GM12878 (cell line): Measurements from ENCODE around the gene SAMHD1. TPM values are rescaled to one million over a fixed set of nuclear protein-coding genes. Genes with fewer than 3 reads are reported as not detected.

Experiments
- JUND ChIP-seq: IDR thresholded peaks from 2 replicates; pipeline ENCODE4 v1.6.1; 2012; ENCODE audit warnings: low read depth, mild to moderate bottlenecking, low read length, improper control_type of control experiment, moderate library complexity
- SMAD1 ChIP-seq: fragments of 450-650 bp; IDR thresholded peaks from 2 replicates; pipeline ENCODE4 v1.6.1; 2018; ENCODE audit warnings: mild to moderate bottlenecking, low read depth; ENCODE audit not compliant: partially characterized antibody
- SREBF2 ChIP-seq: IDR thresholded peaks from 2 replicates; pipeline ENCODE4 v1.6.1; 2012; ENCODE audit warnings: mild to moderate bottlenecking, low read length
- TCF3 ChIP-seq: IDR thresholded peaks from 2 replicates; pipeline ENCODE4 v1.6.1; 2012; ENCODE audit warnings: low read depth, mild to moderate bottlenecking, low read length, borderline replicate concordance; ENCODE audit not compliant: insufficient read depth
- TCF7 ChIP-seq: IDR thresholded peaks from 2 replicates; pipeline ENCODE4 v1.6.1; 2014; ENCODE audit warnings: antibody characterized with exemption, borderline replicate concordance
- ZBED1 ChIP-seq: IDR thresholded peaks from 2 replicates; pipeline ENCODE4 v1.6.1; 2016; ENCODE audit warnings: borderline replicate concordance
- ZNF24 ChIP-seq: fragments of 450-650 bp; IDR thresholded peaks from 2 replicates; pipeline ENCODE4 v1.6.1; 2017; ENCODE audit warnings: antibody characterized with exemption, mild to moderate bottlenecking
- ZNF384 ChIP-seq: IDR thresholded peaks from 2 replicates; pipeline ENCODE4 v1.6.1; 2012; ENCODE audit warnings: low read depth, mild to moderate bottlenecking, low read length, improper control_type of control experiment, borderline replicate concordance
- ZSCAN29 ChIP-seq: fragments of 450-650 bp; IDR thresholded peaks from 2 replicates; pipeline ENCODE4 v1.6.1; 2017; ENCODE audit warnings: mild to moderate bottlenecking, moderate library complexity
- polyA plus RNA-seq, 11 experiments: library from polyadenylated mRNA; depleted of rRNA in 4 of 11; unstranded in 6 of 11; stranded (reverse) in 5 of 11; fragments of >200 nt; fragmentation: Nextera tagmentation in 4 of 11; fragmentation: Illumina TruSeq in 1 of 11; extraction: Ambion mirVana in 4 of 11; extraction: Trizol in 1 of 11; gene quantifications; 1 replicate in 1 of 11; 2 replicates in 10 of 11; pipeline versions ENCODE4 v1.2.1 to v1.2.3, GENCODE V29; 2011 to 2016; ENCODE audit warnings: inconsistent platforms in 2 of 11, missing spikeins in 2 of 11, low read depth in 1 of 11
- total RNA-seq, 4 experiments: library from RNA; depleted of rRNA in 3 of 4; stranded (reverse); fragments of >200 nt in 3 of 4; fragmentation: Illumina TruSeq in 1 of 4; extraction: Trizol in 1 of 4; gene quantifications; 2 replicates each; pipeline versions ENCODE4 v1.2.1 to v1.2.3, GENCODE V29; 2013 to 2021
- TF ChIP-seq, protein P1 (sequence below): fragments of 450-650 bp; formaldehyde crosslinking; IDR thresholded peaks from 2 replicates; pipeline ENCODE4 v1.4.0; 2022; ENCODE audit warnings: mild to moderate bottlenecking, moderate library complexity
- TF ChIP-seq, protein P2 (sequence below): fragments of 450-650 bp; IDR thresholded peaks from 2 replicates; pipeline ENCODE4 v1.6.1; 2017; ENCODE audit warnings: low read depth, mild to moderate bottlenecking, moderate library complexity
- TF ChIP-seq, protein P3 (sequence below): fragments of 450-650 bp; IDR thresholded peaks from 2 replicates; pipeline ENCODE4 v1.6.1; 2018; ENCODE audit warnings: borderline replicate concordance, mild to moderate bottlenecking; ENCODE audit not compliant: partially characterized antibody

SAMHD1 gene
- total and polyA plus RNA-seq, 10 of the 15 experiments (the other 5 are each of a cell fraction or from before 2014, with no cell fraction given) = 20.5 to 47.9 (median 38.8) TPM

GRCh38 chr20:36847009-36847709 lies 104.3 kb downstream of the SAMHD1 start (continued):
- TF ChIP-seq, protein P1, sequence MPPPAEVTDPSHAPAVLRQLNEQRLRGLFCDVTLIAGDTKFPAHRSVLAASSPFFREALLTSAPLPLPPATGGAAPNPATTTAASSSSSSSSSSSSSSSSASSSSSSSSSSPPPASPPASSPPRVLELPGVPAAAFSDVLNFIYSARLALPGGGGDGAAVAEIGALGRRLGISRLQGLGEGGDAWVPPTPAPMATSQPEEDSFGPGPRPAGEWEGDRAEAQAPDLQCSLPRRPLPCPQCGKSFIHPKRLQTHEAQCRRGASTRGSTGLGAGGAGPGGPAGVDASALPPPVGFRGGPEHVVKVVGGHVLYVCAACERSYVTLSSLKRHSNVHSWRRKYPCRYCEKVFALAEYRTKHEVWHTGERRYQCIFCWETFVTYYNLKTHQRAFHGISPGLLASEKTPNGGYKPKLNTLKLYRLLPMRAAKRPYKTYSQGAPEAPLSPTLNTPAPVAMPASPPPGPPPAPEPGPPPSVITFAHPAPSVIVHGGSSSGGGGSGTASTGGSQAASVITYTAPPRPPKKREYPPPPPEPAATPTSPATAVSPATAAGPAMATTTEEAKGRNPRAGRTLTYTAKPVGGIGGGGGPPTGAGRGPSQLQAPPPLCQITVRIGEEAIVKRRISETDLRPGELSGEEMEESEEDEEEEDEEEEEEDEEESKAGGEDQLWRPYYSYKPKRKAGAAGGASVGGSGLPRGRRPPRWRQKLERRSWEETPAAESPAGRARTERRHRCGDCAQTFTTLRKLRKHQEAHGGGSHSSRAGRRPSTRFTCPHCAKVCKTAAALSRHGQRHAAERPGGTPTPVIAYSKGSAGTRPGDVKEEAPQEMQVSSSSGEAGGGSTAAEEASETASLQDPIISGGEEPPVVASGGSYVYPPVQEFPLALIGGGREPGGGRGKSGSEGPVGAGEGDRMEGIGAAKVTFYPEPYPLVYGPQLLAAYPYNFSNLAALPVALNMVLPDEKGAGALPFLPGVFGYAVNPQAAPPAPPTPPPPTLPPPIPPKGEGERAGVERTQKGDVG (CRISPR knock-in tag) = no peak
- TF ChIP-seq, protein P2, sequence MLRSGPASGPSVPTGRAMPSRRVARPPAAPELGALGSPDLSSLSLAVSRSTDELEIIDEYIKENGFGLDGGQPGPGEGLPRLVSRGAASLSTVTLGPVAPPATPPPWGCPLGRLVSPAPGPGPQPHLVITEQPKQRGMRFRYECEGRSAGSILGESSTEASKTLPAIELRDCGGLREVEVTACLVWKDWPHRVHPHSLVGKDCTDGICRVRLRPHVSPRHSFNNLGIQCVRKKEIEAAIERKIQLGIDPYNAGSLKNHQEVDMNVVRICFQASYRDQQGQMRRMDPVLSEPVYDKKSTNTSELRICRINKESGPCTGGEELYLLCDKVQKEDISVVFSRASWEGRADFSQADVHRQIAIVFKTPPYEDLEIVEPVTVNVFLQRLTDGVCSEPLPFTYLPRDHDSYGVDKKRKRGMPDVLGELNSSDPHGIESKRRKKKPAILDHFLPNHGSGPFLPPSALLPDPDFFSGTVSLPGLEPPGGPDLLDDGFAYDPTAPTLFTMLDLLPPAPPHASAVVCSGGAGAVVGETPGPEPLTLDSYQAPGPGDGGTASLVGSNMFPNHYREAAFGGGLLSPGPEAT = no peak
- no peak for TF ChIP-seq ZNF24
- TF ChIP-seq JUND = no peak
- no peak for TF ChIP-seq ZNF384
- no peak for TF ChIP-seq SMAD1
- TF ChIP-seq ZSCAN29 = no peak
- TF ChIP-seq TCF3 = no peak
- TF ChIP-seq TCF7 = no peak
- TF ChIP-seq SREBF2 = no peak
- TF ChIP-seq, protein P3, sequence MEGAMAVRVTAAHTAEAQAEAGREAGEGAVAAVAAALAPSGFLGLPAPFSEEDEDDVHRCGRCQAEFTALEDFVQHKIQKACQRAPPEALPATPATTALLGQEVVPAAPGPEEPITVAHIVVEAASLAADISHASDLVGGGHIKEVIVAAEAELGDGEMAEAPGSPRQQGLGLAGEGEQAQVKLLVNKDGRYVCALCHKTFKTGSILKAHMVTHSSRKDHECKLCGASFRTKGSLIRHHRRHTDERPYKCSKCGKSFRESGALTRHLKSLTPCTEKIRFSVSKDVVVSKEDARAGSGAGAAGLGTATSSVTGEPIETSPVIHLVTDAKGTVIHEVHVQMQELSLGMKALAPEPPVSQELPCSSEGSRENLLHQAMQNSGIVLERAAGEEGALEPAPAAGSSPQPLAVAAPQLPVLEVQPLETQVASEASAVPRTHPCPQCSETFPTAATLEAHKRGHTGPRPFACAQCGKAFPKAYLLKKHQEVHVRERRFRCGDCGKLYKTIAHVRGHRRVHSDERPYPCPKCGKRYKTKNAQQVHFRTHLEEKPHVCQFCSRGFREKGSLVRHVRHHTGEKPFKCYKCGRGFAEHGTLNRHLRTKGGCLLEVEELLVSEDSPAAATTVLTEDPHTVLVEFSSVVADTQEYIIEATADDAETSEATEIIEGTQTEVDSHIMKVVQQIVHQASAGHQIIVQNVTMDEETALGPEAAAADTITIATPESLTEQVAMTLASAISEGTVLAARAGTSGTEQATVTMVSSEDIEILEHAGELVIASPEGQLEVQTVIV = no peak
- no peak for TF ChIP-seq ZBED1
- TF ChIP-seq, all 136 proteins: peak for 0
